GM19023 (cell line): ENCODE measurements around the gene LMLN.
"Not testable (repeated sequence)": the region's sequence is repeated elsewhere in the genome, so short reads cannot be mapped to it uniquely, and the experiment has no call there.

Source experiments
- ATAC-seq: cut with Tn5 transposase; IDR thresholded peaks from one replicate; pipeline ENCODE4 v1.9.1; 2021; ENCODE audit warnings: mild to moderate bottlenecking, moderate library complexity; ENCODE audit not compliant: unreplicated experiment

LMLN gene

GRCh38 chr3:197959891-197960693 is at the start of gene LMLN:
LMLN (plus strand) TSS chr3:197960217; CDS start chr3:197960246, 29 bp downstream.
- ATAC-seq, result peak; percentile 98

- no peak for ATAC-seq
These were observed 47.1 kb upstream of the LMLN start for GRCh38 chr3:197912741-197913476.

GRCh38 chr3:197913641-197914380 is 46.2 kb upstream of the LMLN start:
- ATAC-seq, result no peak

- not testable (repeated sequence) for ATAC-seq
These were observed 38.4 kb upstream of the LMLN start for GRCh38 chr3:197921429-197922275.

- no peak for ATAC-seq
These were observed 33.6 kb upstream of the LMLN start for GRCh38 chr3:197926418-197926817.

GRCh38 chr3:197927578-197927977 is 32.4 kb upstream of the LMLN start:
- not testable (repeated sequence) for ATAC-seq

GRCh38 chr3:197936819-197937384 is 23.1 kb upstream of the LMLN start:
- no peak for ATAC-seq

GRCh38 chr3:197940745-197941384 is 19.2 kb upstream of the LMLN start:
- ATAC-seq, result no peak

- no peak for ATAC-seq
These were observed 17.0 kb upstream of the LMLN start for GRCh38 chr3:197942956-197943556.

- ATAC-seq, result no peak
These were observed 10.7 kb upstream of the LMLN start for GRCh38 chr3:197949191-197949777.

GRCh38 chr3:197949778-197950676 is 10.0 kb upstream of the LMLN start, which contains the start of gene RPL35A:
RPL35A (plus strand) TSS chr3:197950190; CDS start chr3:197950968, 778 bp downstream.
- peak; percentile 86 for ATAC-seq

- ATAC-seq, result no peak
These were observed 9.3 kb upstream of the LMLN start for GRCh38 chr3:197950677-197951061.

- no peak for ATAC-seq
These were observed 8.5 kb upstream of the LMLN start for GRCh38 chr3:197951392-197951990.

- ATAC-seq, result no peak
These were observed 7.6 kb upstream of the LMLN start for GRCh38 chr3:197952440-197952839.

- no peak for ATAC-seq
These were observed 6.7 kb upstream of the LMLN start for GRCh38 chr3:197953325-197953724.

GRCh38 chr3:197953881-197954280 is 6.1 kb upstream of the LMLN start:
- ATAC-seq, result no peak

GRCh38 chr3:197955892-197956477 is 4.0 kb upstream of the LMLN start:
- ATAC-seq, result no peak
